ENCODE measurements around the gene RASGRP1.

RASGRP1 gene

DNA sequence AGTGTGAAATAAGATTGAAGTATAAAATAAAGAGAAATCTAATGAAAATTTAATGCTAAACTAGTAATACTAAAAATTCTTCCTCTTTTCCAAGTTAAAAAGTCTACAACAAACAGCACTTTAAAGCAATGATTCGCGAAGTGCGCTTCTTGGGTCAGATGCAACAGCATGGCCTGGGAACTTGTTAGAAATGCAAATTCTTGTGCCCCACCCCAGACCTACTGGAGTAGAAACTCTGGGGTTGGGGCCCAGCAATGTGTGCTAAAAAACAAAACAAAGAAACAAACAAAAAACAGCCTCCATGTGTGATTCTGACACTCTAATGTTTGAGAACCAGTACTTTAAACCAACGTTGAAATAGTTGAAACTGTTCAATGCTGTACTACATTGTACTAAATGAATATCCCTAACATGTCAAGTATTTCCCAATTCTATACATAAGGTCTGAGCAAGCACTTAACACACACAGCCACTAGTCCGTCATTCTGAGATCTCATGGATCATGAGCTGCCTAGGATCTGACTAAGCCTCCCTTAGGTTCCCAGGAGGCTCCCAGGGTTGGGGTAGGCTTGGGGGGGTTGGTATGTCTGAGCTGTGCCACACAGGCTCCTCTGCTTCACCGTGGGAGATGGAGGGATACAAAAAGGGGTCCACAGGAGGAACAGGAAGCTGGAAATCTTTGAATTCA, 6.1 kb downstream of the RASGRP1 start:
- no peaks in the 10 kb centered on the region for H3K36me3 ChIP-seq (ENCODE audit: control insufficient read depth in 5 of 5, insufficient read depth in 5 of 5, low read length in 5 of 5)
- no peak overlapping the region for H3K9ac ChIP-seq (ENCODE audit: low read length in 5 of 5)
- peaks cover 4 to 18% (median 14%) of the 10 kb centered on the region in 5 donors for H3K27me3 ChIP-seq (ENCODE audit: control insufficient read depth in 5 of 5, insufficient read depth in 4 of 5, low read length in 5 of 5)
- H3K4me3 ChIP-seq (ENCODE audit: low read depth in 1 of 5, low read length in 5 of 5) = no peak overlapping the region
- H3K27ac ChIP-seq (ENCODE audit: low read depth, low read length) = no peak overlapping the region
- peaks cover 0 to 7% (median 0%) of the 10 kb centered on the region in 5 donors for H3K4me1 ChIP-seq (ENCODE audit: control insufficient read depth in 5 of 5, insufficient read depth in 5 of 5, low read length in 5 of 5)
- H3K9me3 ChIP-seq (ENCODE audit: control insufficient read depth in 5 of 5, low read length in 5 of 5) = no peaks in the 10 kb centered on the region

DNA sequence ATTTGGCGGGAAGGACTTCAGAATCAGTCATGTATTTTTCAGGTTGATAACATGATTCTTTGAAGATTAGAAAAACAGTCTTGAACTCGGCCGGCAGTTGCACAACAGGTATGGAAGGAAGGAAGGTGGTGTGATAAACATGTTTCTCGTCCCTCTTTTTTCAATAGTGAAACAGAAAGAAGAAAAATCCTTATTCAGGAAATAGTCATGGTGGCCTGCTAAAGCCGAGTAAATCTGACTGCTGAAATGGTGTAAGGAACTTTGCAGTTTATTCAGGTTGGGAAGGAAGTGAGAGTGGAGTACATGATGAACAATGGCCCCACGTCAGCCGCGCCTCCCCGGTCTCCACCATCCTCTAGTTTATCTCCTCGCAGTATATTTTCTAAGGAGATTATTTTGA, 6.7 kb downstream of the RASGRP1 start:
- H3K27me3 ChIP-seq (ENCODE audit: control insufficient read depth in 5 of 5, insufficient read depth in 4 of 5, low read length in 5 of 5) = peaks cover 4 to 15% (median 13%) of the 10 kb centered on the region in 5 donors
- no peak overlapping the region for H3K9ac ChIP-seq (ENCODE audit: low read length in 5 of 5)
- no peaks in the 10 kb centered on the region for H3K9me3 ChIP-seq (ENCODE audit: control insufficient read depth in 5 of 5, low read length in 5 of 5)
- no peak overlapping the region for H3K4me3 ChIP-seq (ENCODE audit: low read depth in 1 of 5, low read length in 5 of 5)
- H3K27ac ChIP-seq (ENCODE audit: low read depth, low read length) = no peak overlapping the region
- H3K36me3 ChIP-seq (ENCODE audit: control insufficient read depth in 5 of 5, insufficient read depth in 5 of 5, low read length in 5 of 5) = no peaks in the 10 kb centered on the region
- peaks cover 0 to 13% (median 0%) of the 10 kb centered on the region in 5 donors for H3K4me1 ChIP-seq (ENCODE audit: control insufficient read depth in 5 of 5, insufficient read depth in 5 of 5, low read length in 5 of 5)

DNA sequence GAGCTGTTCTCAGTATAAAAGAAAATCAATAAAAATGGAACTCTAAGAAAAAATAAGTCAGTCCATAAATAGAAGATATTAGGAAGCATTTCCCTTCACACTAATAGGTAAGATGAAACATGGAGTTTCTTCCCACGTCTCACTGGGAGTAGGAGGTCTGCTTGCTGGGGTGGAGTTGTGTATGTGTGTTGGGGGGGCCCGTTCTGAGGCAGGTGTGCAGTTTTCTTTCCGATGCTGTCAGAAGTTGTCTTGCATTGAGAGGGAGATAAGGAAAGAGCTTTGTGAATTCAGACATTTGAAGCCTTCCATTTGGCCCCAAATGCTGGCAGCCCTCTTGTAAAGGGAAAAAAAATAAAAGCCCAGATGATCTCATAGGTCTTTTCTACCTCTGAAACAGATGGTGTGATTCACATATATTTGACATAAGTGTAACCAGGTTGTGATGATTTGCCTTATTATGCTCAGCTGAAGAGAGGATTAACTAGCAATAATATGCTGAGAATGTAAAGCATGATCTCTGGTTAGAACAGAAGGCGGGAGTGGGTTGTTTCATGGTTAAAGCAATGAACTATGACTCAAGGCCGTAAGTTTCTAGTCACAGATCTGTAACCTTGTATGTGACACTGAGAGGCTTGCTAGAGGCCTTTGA, 8.8 kb downstream of the RASGRP1 start:
- Histone ChIP-seq H3K9me3 (ENCODE audit: control insufficient read depth in 5 of 5, low read length in 5 of 5) (no peaks in the 10 kb centered on the region), H3K27ac (ENCODE audit: low read depth, low read length) (no peak overlapping the region), H3K36me3 (ENCODE audit: control insufficient read depth in 5 of 5, insufficient read depth in 5 of 5, low read length in 5 of 5) (no peaks in the 10 kb centered on the region), H3K27me3 (ENCODE audit: control insufficient read depth in 5 of 5, insufficient read depth in 4 of 5, low read length in 5 of 5) (peaks cover 0 to 15% (median 10%) of the 10 kb centered on the region in 5 donors), H3K4me1 (ENCODE audit: control insufficient read depth in 5 of 5, insufficient read depth in 5 of 5, low read length in 5 of 5) (peaks cover 0 to 14% (median 0%) of the 10 kb centered on the region in 5 donors), H3K9ac (ENCODE audit: low read length in 5 of 5) (no peak overlapping the region), H3K4me3 (ENCODE audit: low read depth in 1 of 5, low read length in 5 of 5) (no peak overlapping the region)

DNA sequence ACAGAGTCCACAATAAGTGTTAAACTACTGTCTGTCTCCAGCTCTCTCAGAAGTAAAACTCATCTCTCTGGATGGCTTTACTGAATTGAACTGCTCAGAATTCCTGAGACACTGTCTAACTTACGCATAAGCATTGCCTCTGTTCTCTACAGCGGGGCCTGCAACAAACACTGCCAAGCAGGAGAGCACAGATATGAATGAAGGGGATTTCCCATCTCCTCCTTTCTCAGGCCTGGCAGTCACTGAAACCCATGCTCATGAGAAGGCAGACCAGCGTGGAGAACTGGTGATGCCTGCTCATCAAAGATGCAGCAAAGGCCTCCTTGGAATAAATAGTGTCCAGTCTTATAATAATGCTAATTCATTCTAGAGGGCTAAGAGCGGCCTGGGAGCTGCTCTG, 10.3 kb downstream of the RASGRP1 start:
- peaks cover 0 to 8% (median 0%) of the 10 kb centered on the region in 5 donors for H3K4me1 ChIP-seq (ENCODE audit: control insufficient read depth in 5 of 5, insufficient read depth in 5 of 5, low read length in 5 of 5)
- no peak overlapping the region for H3K9ac ChIP-seq (ENCODE audit: low read length in 5 of 5)
- H3K27ac ChIP-seq (ENCODE audit: low read depth, low read length) = no peak overlapping the region
- no peaks in the 10 kb centered on the region for H3K36me3 ChIP-seq (ENCODE audit: control insufficient read depth in 5 of 5, insufficient read depth in 5 of 5, low read length in 5 of 5)
- H3K9me3 ChIP-seq (ENCODE audit: control insufficient read depth in 5 of 5, low read length in 5 of 5) = no peaks in the 10 kb centered on the region
- no peak overlapping the region for H3K4me3 ChIP-seq (ENCODE audit: low read depth in 1 of 5, low read length in 5 of 5)
- peaks cover 0 to 6% (median 2%) of the 10 kb centered on the region in 5 donors for H3K27me3 ChIP-seq (ENCODE audit: control insufficient read depth in 5 of 5, insufficient read depth in 4 of 5, low read length in 5 of 5)

DNA sequence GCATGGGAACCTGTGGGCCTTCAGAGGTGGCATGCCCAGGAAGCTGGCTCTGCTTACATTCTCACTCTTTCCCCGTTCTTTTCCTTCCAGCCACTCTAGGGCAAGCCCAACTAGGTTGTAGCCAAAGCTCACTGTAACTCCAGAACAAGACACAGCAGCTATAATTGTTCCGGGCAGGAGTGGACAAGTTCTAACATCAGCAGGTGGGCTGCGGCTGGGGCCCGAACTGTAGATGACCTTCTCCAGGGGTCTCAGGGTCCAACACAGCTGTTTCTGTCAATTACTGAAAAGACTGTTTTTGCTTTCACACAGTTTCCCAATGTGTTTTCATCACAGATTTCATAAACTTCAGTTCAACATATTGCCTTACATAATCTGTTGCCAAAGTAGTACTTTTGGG, 11.5 kb downstream of the RASGRP1 start:
- no peak overlapping the region for H3K27ac ChIP-seq (ENCODE audit: low read depth, low read length)
- H3K9me3 ChIP-seq (ENCODE audit: control insufficient read depth in 5 of 5, low read length in 5 of 5) = no peaks in the 10 kb centered on the region
- no peak overlapping the region for H3K9ac ChIP-seq (ENCODE audit: low read length in 5 of 5)
- no peak overlapping the region for H3K4me3 ChIP-seq (ENCODE audit: low read depth in 1 of 5, low read length in 5 of 5)
- peaks cover 0 to 8% (median 0%) of the 10 kb centered on the region in 5 donors for H3K4me1 ChIP-seq (ENCODE audit: control insufficient read depth in 5 of 5, insufficient read depth in 5 of 5, low read length in 5 of 5)
- peaks cover 0 to 3% (median 0%) of the 10 kb centered on the region in 5 donors for H3K27me3 ChIP-seq (ENCODE audit: control insufficient read depth in 5 of 5, insufficient read depth in 4 of 5, low read length in 5 of 5)
- no peaks in the 10 kb centered on the region for H3K36me3 ChIP-seq (ENCODE audit: control insufficient read depth in 5 of 5, insufficient read depth in 5 of 5, low read length in 5 of 5)

DNA sequence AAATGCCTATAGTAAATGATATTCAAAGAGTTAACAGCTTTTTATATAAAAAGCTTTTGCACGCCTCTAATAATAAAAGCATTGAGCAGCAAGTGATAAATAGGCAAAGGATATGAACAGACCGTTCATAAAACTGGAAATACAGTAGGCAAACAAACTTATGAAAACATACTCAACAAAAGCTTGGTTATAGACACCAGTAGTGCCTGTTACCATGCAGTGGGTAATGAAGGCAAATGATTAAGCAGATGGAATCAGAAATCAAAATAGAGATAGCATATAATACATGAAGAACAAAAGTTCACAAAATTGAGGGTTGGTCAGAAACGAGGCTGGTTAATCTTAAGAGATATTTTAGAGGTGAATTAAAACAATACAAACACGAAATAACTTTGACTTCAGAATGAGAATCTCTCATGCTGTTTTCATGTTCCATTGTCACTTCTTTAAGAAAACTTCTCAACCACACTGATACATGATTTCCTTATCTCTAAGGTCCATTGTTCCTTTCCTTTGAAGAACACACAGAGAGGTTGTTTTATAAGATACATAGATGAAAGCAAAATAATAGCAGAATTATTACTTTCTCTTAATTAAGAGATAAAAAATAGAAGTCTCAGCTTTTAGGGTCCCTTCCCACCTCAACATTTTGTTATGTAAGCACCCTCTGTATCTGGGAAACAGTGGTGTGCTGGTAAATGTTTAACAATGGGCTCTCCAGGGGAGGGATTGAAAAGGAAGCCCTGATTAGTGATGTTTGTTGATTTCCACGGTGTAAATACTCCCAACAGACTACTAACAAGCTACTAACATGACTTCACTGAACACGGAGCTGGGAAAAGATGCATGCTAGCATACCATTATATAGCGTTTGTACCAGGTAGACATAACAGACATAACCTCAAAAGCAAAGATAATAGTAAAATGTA, 12.6 kb downstream of the RASGRP1 start:
- Histone ChIP-seq H3K9ac (ENCODE audit: low read length in 5 of 5) (no peak overlapping the region), H3K4me3 (ENCODE audit: low read depth in 1 of 5, low read length in 5 of 5) (no peak overlapping the region), H3K27ac (ENCODE audit: low read depth, low read length) (no peak overlapping the region), H3K36me3 (ENCODE audit: control insufficient read depth in 5 of 5, insufficient read depth in 5 of 5, low read length in 5 of 5) (no peaks in the 10 kb centered on the region), H3K4me1 (ENCODE audit: control insufficient read depth in 5 of 5, insufficient read depth in 5 of 5, low read length in 5 of 5) (peaks cover 0 to 8% (median 0%) of the 10 kb centered on the region in 5 donors), H3K9me3 (ENCODE audit: control insufficient read depth in 5 of 5, low read length in 5 of 5) (no peaks in the 10 kb centered on the region), H3K27me3 (ENCODE audit: control insufficient read depth in 5 of 5, insufficient read depth in 4 of 5, low read length in 5 of 5) (peaks cover 0 to 2% (median 0%) of the 10 kb centered on the region in 5 donors)

DNA sequence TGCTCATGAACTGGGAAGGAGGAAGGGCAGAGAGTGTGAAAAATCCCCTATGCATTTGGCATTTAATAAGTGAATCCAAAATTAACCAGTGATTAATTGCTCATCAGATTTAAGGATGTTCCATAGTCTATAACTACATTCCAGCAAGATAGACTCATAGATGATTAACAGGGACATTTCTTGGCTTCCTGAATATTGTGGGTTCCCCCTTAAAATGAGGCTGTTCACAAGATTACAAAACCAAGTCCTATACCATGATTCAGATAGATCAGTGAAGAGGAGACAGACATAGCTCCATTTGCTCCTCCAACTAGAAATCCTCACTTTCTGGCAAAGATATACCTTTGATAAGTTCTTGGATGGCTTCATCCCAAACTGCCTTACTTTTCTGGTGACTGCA, 15.4 kb downstream of the RASGRP1 start:
- H3K4me1 ChIP-seq (ENCODE audit: control insufficient read depth in 5 of 5, insufficient read depth in 5 of 5, low read length in 5 of 5) = peaks cover 0 to 8% (median 0%) of the 10 kb centered on the region in 5 donors
- no peak overlapping the region for H3K9ac ChIP-seq (ENCODE audit: low read length in 5 of 5)
- H3K27ac ChIP-seq (ENCODE audit: low read depth, low read length) = no peak overlapping the region
- peaks cover 0 to 3% (median 0%) of the 10 kb centered on the region in 5 donors for H3K27me3 ChIP-seq (ENCODE audit: control insufficient read depth in 5 of 5, insufficient read depth in 4 of 5, low read length in 5 of 5)
- no peaks in the 10 kb centered on the region for H3K9me3 ChIP-seq (ENCODE audit: control insufficient read depth in 5 of 5, low read length in 5 of 5)
- no peak overlapping the region for H3K4me3 ChIP-seq (ENCODE audit: low read depth in 1 of 5, low read length in 5 of 5)
- no peaks in the 10 kb centered on the region for H3K36me3 ChIP-seq (ENCODE audit: control insufficient read depth in 5 of 5, insufficient read depth in 5 of 5, low read length in 5 of 5)

DNA sequence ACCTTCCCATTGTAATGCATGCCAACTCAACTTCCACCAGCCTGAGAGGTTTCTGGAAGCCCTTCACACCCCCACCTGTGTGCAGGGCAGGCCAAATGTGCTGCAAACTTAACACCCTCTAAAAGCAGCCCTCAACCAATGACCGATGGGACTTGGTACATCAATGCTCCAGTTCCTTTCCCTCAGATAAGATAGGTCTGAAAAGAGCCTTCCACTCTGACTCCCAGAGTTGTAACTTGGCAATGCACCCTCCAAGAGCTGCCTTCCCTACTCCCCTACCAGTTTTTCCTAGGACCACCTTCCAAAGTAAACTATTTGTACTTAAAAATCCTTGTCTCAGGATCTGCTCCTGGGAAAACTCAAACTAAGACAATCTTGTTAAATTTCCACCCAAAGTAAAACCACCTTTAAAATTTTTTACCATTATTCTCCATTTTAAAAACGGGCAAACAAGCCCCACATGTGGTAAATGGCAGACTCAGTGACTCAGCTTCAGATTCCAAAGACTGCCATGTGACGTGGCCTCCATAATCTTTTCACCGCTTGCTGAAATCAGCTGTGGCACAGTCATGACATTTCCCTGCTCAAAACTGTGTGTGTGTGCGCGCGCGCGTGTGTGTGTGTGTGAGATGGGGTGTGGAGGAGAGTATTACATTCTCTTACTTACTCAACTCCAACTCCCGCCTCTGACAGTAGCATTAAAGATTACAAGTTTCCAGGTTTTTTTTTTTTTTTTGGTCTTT, 17.2 kb downstream of the RASGRP1 start:
- no peaks in the 10 kb centered on the region for H3K4me1 ChIP-seq (ENCODE audit: control insufficient read depth in 5 of 5, insufficient read depth in 5 of 5, low read length in 5 of 5)
- H3K4me3 ChIP-seq (ENCODE audit: low read depth in 1 of 5, low read length in 5 of 5) = no peak overlapping the region
- no peak overlapping the region for H3K9ac ChIP-seq (ENCODE audit: low read length in 5 of 5)
- peaks cover 0 to 3% (median 0%) of the 10 kb centered on the region in 5 donors for H3K27me3 ChIP-seq (ENCODE audit: control insufficient read depth in 5 of 5, insufficient read depth in 4 of 5, low read length in 5 of 5)
- no peaks in the 10 kb centered on the region for H3K36me3 ChIP-seq (ENCODE audit: control insufficient read depth in 5 of 5, insufficient read depth in 5 of 5, low read length in 5 of 5)
- H3K9me3 ChIP-seq (ENCODE audit: control insufficient read depth in 5 of 5, low read length in 5 of 5) = no peaks in the 10 kb centered on the region
- no peak overlapping the region for H3K27ac ChIP-seq (ENCODE audit: low read depth, low read length)

DNA sequence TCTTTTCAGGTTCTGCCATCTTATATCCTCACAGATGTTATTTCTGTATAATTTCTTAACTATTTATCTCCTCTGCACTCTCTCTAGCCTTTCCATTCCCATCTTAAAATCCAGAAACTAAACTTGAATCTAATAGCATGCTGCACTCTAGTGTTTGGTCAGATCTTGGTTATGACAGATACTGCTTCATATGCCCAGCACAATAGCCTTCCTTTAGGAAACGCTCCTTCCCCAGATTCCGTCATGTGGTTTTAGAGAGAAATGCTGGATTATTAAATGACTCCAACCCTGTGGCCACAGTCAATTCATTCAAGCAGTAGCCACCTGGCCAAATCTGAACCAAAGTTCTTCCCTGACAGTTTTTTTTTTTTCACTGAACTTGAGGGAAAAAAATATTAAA, 19.4 kb downstream of the RASGRP1 start:
- H3K9ac ChIP-seq (ENCODE audit: low read length in 5 of 5) = no peak overlapping the region

More for the DNA sequence above, 19.4 kb downstream of the RASGRP1 start:
- no peak overlapping the region for H3K27ac ChIP-seq (ENCODE audit: low read depth, low read length)
- no peaks in the 10 kb centered on the region for H3K4me1 ChIP-seq (ENCODE audit: control insufficient read depth in 5 of 5, insufficient read depth in 5 of 5, low read length in 5 of 5)
- H3K27me3 ChIP-seq (ENCODE audit: control insufficient read depth in 5 of 5, insufficient read depth in 4 of 5, low read length in 5 of 5) = peaks cover 0 to 3% (median 0%) of the 10 kb centered on the region in 5 donors
- no peak overlapping the region for H3K4me3 ChIP-seq (ENCODE audit: low read depth in 1 of 5, low read length in 5 of 5)
- no peaks in the 10 kb centered on the region for H3K9me3 ChIP-seq (ENCODE audit: control insufficient read depth in 5 of 5, low read length in 5 of 5)
- no peaks in the 10 kb centered on the region for H3K36me3 ChIP-seq (ENCODE audit: control insufficient read depth in 5 of 5, insufficient read depth in 5 of 5, low read length in 5 of 5)
